Activated naive CD4-positive, alpha-beta T cell treated with anti-CD3 and anti-CD28 coated beads, Interleukin-2, amount 50 U/mL, for 72 hours (primary cell): ENCODE results near the gene CROCC2. TPM values are rescaled to one million over a fixed set of nuclear protein-coding genes. Genes with fewer than 3 reads are reported as not detected.

Source experiments
- ATAC-seq, 2 donors: fragments of 150-1000 bp; cut with Tn5 transposase; 2 replicates each; pipeline ENCODE4 v1.10.0; 2021; ENCODE audit warnings: mild to moderate bottlenecking in 2 of 2, moderate library complexity in 2 of 2
- DNase-seq, 2 donors: peaks; one replicate each; pipeline ENCODE4 v3.0.0; 2021 to 2022; ENCODE audit warnings: low spot score in 2 of 2
- H3K27ac Mint-ChIP-seq, 2 donors: one replicate each; pipeline ENCODE4 v1.8.0; 2022; ENCODE audit warnings: mild to moderate bottlenecking in 2 of 2, mixed read lengths in 2 of 2
- H3K36me3 Mint-ChIP-seq, 2 donors: one replicate each; pipeline ENCODE4 v1.8.0; 2022; ENCODE audit warnings: mixed read lengths in 2 of 2
- H3K9me3 Mint-ChIP-seq, 2 donors: one replicate each; pipeline ENCODE4 v1.8.0; 2022; ENCODE audit warnings: mixed read lengths in 2 of 2
- total RNA-seq, 2 donors: library from RNA; stranded (reverse); gene quantifications; one replicate each; pipeline ENCODE4 v1.2.3, GENCODE V29; 2022

The CROCC2 gene
- total RNA-seq, 2 donors from 2014 or later: not detected

- no peak for DNase-seq
- Mint-ChIP-seq H3K36me3 (no peaks in the 10 kb centered on the region), H3K27ac (peak overlapping the region in 1 of 2 donors; percentile 22), H3K9me3 (no peaks in the 10 kb centered on the region)
- ATAC-seq: no peak
Observed at GRCh38 chr2:240990726-240991377, 84.7 kb downstream of the CROCC2 start.

GRCh38 chr2:240991378-240992263, 85.5 kb downstream of the CROCC2 start:
- DNase-seq: peak in 1 of 2 donors; percentile 46
- Mint-ChIP-seq H3K36me3 (no peaks in the 10 kb centered on the region), H3K27ac (no peak overlapping the region), H3K9me3 (no peaks in the 10 kb centered on the region)
- no peak for ATAC-seq

GRCh38 chr2:240992572-240993291, 86.6 kb downstream of the CROCC2 start:
- H3K27ac Mint-ChIP-seq: no peak overlapping the region
- H3K36me3 Mint-ChIP-seq: no peaks in the 10 kb centered on the region
- peak in 1 of 2 donors; percentile 43 for DNase-seq
- peak in 1 of 2 donors; percentile 43 for ATAC-seq
- H3K9me3 Mint-ChIP-seq: no peaks in the 10 kb centered on the region

GRCh38 chr2:240993446-240994170, 87.5 kb downstream of the CROCC2 start:
- no peak overlapping the region for H3K27ac Mint-ChIP-seq
- ATAC-seq: no peak
- H3K36me3 Mint-ChIP-seq: no peaks in the 10 kb centered on the region
- no peaks in the 10 kb centered on the region for H3K9me3 Mint-ChIP-seq
- no peak for DNase-seq

GRCh38 chr2:240994171-240994896, 88.2 kb downstream of the CROCC2 start:
- no peaks in the 10 kb centered on the region for H3K36me3 Mint-ChIP-seq
- H3K9me3 Mint-ChIP-seq: no peaks in the 10 kb centered on the region
- ATAC-seq (no peak), DNase-seq (no peak)
- H3K27ac Mint-ChIP-seq: no peak overlapping the region

GRCh38 chr2:240995041-240996021, 89.2 kb downstream of the CROCC2 start:
- Mint-ChIP-seq H3K9me3 (no peaks in the 10 kb centered on the region), H3K36me3 (no peaks in the 10 kb centered on the region)
- ATAC-seq: no peak

GRCh38 chr2:240996161-240996833, 90.2 kb downstream of the CROCC2 start:
- Mint-ChIP-seq H3K27ac (no peak overlapping the region), H3K9me3 (no peaks in the 10 kb centered on the region), H3K36me3 (no peaks in the 10 kb centered on the region)
- ATAC-seq (no peak), DNase-seq (no peak)

More at GRCh38 chr2:240995041-240996021, 89.2 kb downstream of the CROCC2 start:
- DNase-seq: peak in 1 of 2 donors; percentile 49
- no peak overlapping the region for H3K27ac Mint-ChIP-seq

GRCh38 chr2:240996834-240997140, 90.7 kb downstream of the CROCC2 start:
- Mint-ChIP-seq H3K27ac (no peak overlapping the region), H3K9me3 (no peaks in the 10 kb centered on the region), H3K36me3 (no peaks in the 10 kb centered on the region)
- no peak for ATAC-seq
- no peak for DNase-seq

- ATAC-seq (no peak), DNase-seq (peak in 1 of 2 donors; percentile 44)
- Mint-ChIP-seq H3K27ac (no peak overlapping the region), H3K36me3 (no peaks in the 10 kb centered on the region), H3K9me3 (no peaks in the 10 kb centered on the region)
Observed at GRCh38 chr2:240997141-240997855, 91.2 kb downstream of the CROCC2 start.

- DNase-seq (peak; percentile 55 to 68), ATAC-seq (peak; percentile 74 to 89)
- Mint-ChIP-seq H3K36me3 (peaks cover under 1 to 1% of the 10 kb centered on the region in 2 donors), H3K27ac (no peak within 1 kb of the TSS), H3K9me3 (peaks cover under 1 to 1% of the 10 kb centered on the region in 2 donors)
Observed at GRCh38 chr2:240997856-240998705, 91.9 kb downstream of the CROCC2 start, which contains the start of gene SNED1. Gene SNED1, plus strand, starts transcription at chr2:240998618. Its CDS starts 220 bp downstream, at chr2:240998838.

GRCh38 chr2:240998706-240998994, 92.5 kb downstream of the CROCC2 start:
- DNase-seq (peak in 1 of 2 donors; percentile 31), ATAC-seq (peak; percentile 22 to 52)
- H3K9me3 Mint-ChIP-seq: peaks cover 5 to 6% of the 10 kb centered on the region in 2 donors
- H3K27ac Mint-ChIP-seq: no peak overlapping the region
- H3K36me3 Mint-ChIP-seq: peaks cover 6 to 7% of the 10 kb centered on the region in 2 donors

GRCh38 chr2:240998995-240999791, 93.1 kb downstream of the CROCC2 start:
- DNase-seq (peak; percentile 2 to 39), ATAC-seq (peak in 1 of 2 donors; percentile 5)
- no peak overlapping the region for H3K27ac Mint-ChIP-seq
- H3K9me3 Mint-ChIP-seq: peaks cover 10% of the 10 kb centered on the region in 2 donors
- H3K36me3 Mint-ChIP-seq: peaks cover 9 to 12% of the 10 kb centered on the region in 2 donors
